Activated B cell treated with CpG ODN at 0.5 μM for 24 hours (primary cell): ENCODE results near the gene PLD3. TPM values are rescaled to one million over a fixed set of nuclear protein-coding genes. Genes with fewer than 3 reads are reported as not detected.

Experiments
- ATAC-seq: fragments of 200-7000 bp; cut with Tn5 transposase; one replicate; pipeline ENCODE4 v1.10.0; 2021; ENCODE audit warnings: low read depth, mild to moderate bottlenecking, moderate library complexity
- CTCF ChIA-PET: fragments of 350-600 bp; sonication (Branson Sonifier 250); formaldehyde crosslinking; loops from one replicate; lab custom pipeline; 2021; ENCODE audit warnings: antibody characterized with exemption; lab: Charles Lee
- POLR2A ChIA-PET: fragments of 350-600 bp; sonication (Branson Sonifier 250); formaldehyde crosslinking; loops from one replicate; lab custom pipeline; 2021; ENCODE audit warnings: antibody characterized with exemption; lab: Charles Lee
- DNase-seq: peaks from one replicate; pipeline ENCODE4 v3.0.0; 2022
- H3K27ac Mint-ChIP-seq: one replicate; pipeline ENCODE4 v1.8.0; 2020; ENCODE audit warnings: mixed read lengths
- H3K27me3 Mint-ChIP-seq: one replicate; pipeline ENCODE4 v1.8.0; 2021; ENCODE audit warnings: mixed read lengths
- H3K36me3 Mint-ChIP-seq: one replicate; pipeline ENCODE4 v1.8.0; 2021; ENCODE audit warnings: low read depth, mixed read lengths
- H3K4me1 Mint-ChIP-seq: one replicate; pipeline ENCODE4 v1.8.0; 2021; ENCODE audit warnings: mixed read lengths
- H3K4me3 Mint-ChIP-seq: one replicate; pipeline ENCODE4 v1.8.0; 2020; ENCODE audit warnings: mild to moderate bottlenecking, mixed read lengths
- H3K9me3 Mint-ChIP-seq: one replicate; pipeline ENCODE4 v1.8.0; 2020; ENCODE audit warnings: mixed read lengths
- CTCF ChIP-seq: fragments of 200-600 bp; IDR thresholded peaks from one replicate; pipeline ENCODE4 v1.8.0; 2022; ENCODE audit warnings: antibody characterized with exemption, mild to moderate bottlenecking
- intact Hi-C: fragments of 100-400 bp; cut with micrococcal nuclease; formaldehyde crosslinking; loops from one replicate; pipeline ENCODE4 v1.15.1; 2024
- total RNA-seq: library from RNA; stranded (reverse); gene quantifications from 2 replicates; pipeline ENCODE4 v1.2.3, GENCODE V29; 2022

The PLD3 gene
- total RNA-seq, 1 donor from 2014 or later: 37.8 TPM

- H3K4me1 Mint-ChIP-seq: peaks cover 24% of the 10 kb centered on the region
- CTCF ChIA-PET: no interaction called here
- peaks cover 6% of the 10 kb centered on the region for H3K36me3 Mint-ChIP-seq
- H3K4me3 Mint-ChIP-seq: no peak overlapping the region
- no peaks in the 10 kb centered on the region for H3K9me3 Mint-ChIP-seq
- H3K27me3 Mint-ChIP-seq: no peaks in the 10 kb centered on the region
- POLR2A ChIA-PET: no interaction called here
- H3K27ac Mint-ChIP-seq: no peak overlapping the region
- DNase-seq (no peak), ATAC-seq (no peak)
- intact Hi-C loops: no loop called here
- TF ChIP-seq CTCF: no peak
Measured at GRCh38 chr19:40363069-40363468, 14.6 kb downstream of the PLD3 start.

GRCh38 chr19:40365010-40365409 lies 16.5 kb downstream of the PLD3 start:
- ChIA-PET POLR2A (interaction anchor here (0.6 to 0.7 kb wide), 2 partner anchors 60 to 79 kb away, joined by 3 to 4 read pairs; no protein-coding TSS in a partner anchor), CTCF (no interaction called here)
- Mint-ChIP-seq H3K4me3 (no peak overlapping the region), H3K9me3 (no peaks in the 10 kb centered on the region), H3K4me1 (peaks cover 8% of the 10 kb centered on the region), H3K36me3 (peaks cover 12% of the 10 kb centered on the region), H3K27ac (no peak overlapping the region), H3K27me3 (no peaks in the 10 kb centered on the region)
- no peak for TF ChIP-seq CTCF
- DNase-seq: no peak
- ATAC-seq: no peak
- intact Hi-C loops: no loop called here

- no peak overlapping the region for H3K27ac Mint-ChIP-seq
- peaks cover 6% of the 10 kb centered on the region for H3K4me1 Mint-ChIP-seq
- no peaks in the 10 kb centered on the region for H3K27me3 Mint-ChIP-seq
- peaks cover 18% of the 10 kb centered on the region for H3K36me3 Mint-ChIP-seq
- ATAC-seq (peak; percentile 74), DNase-seq (peak; percentile 28)
- peak overlapping the region; percentile 35 for H3K4me3 Mint-ChIP-seq
- CTCF ChIA-PET: interaction anchor here (0.8 kb wide), 1 partner anchor 60 kb away, joined by 3 read pairs; no protein-coding TSS in a partner anchor
- intact Hi-C loops: no loop called here
- POLR2A ChIA-PET: interaction anchor here (0.7 kb wide), 1 partner anchor 80 kb away, joined by 3 read pairs; no protein-coding TSS in a partner anchor
- no peak for TF ChIP-seq CTCF
- no peaks in the 10 kb centered on the region for H3K9me3 Mint-ChIP-seq
Measured at GRCh38 chr19:40365613-40366401, 17.3 kb downstream of the PLD3 start.

- no peak for TF ChIP-seq CTCF
- ChIA-PET CTCF (no interaction called here), POLR2A (no interaction called here)
- H3K9me3 Mint-ChIP-seq: no peaks in the 10 kb centered on the region
- no peaks in the 10 kb centered on the region for H3K27me3 Mint-ChIP-seq
- intact Hi-C loops: no loop called here
- no peak overlapping the region for H3K27ac Mint-ChIP-seq
- peaks cover 6% of the 10 kb centered on the region for H3K4me1 Mint-ChIP-seq
- peaks cover 25% of the 10 kb centered on the region for H3K36me3 Mint-ChIP-seq
- ATAC-seq (no peak), DNase-seq (no peak)
- no peak overlapping the region for H3K4me3 Mint-ChIP-seq
Measured at GRCh38 chr19:40366697-40367561, 18.4 kb downstream of the PLD3 start.
